Measurements from ENCODE around the gene COL6A2. TPM values are rescaled to one million over a fixed set of nuclear protein-coding genes. Genes with fewer than 3 reads are reported as not detected.

COL6A2 gene
- total RNA-seq, 1 experiment from 2014 or later, result 87.0 TPM

- no peak overlapping the region for H3K4me3 ChIP-seq (replicated peaks in 1 of 2; ENCODE audit: low read depth in 1 of 2, low read length in 2 of 2)
- peaks cover 0 to 5% of the 10 kb centered on the region in 2 experiments; a peak in 1 of 4 replicates for H3K4me1 ChIP-seq (ENCODE audit: control insufficient read depth in 1 of 2, insufficient read depth in 2 of 2, low read length in 2 of 2)
- H3K9me3 ChIP-seq (ENCODE audit: control insufficient read depth in 1 of 2, insufficient read depth in 1 of 2, low read depth in 1 of 2, low read length in 2 of 2), result no peaks in the 10 kb centered on the region
- H3K4me2 ChIP-seq (ENCODE audit: low read length), result no peak overlapping the region
- no peaks in the 10 kb centered on the region for H4K20me1 ChIP-seq (ENCODE audit: insufficient read depth)
- H3K9ac ChIP-seq (ENCODE audit: low read length), result no peak overlapping the region
- H3K79me2 ChIP-seq (ENCODE audit: insufficient read depth, low read length), result no peaks in the 10 kb centered on the region
- ATAC-seq (no peak), DNase-seq (ENCODE audit: low read depth, low spot score) (no peak)
- ChIA-PET CTCF (no interaction called here), RAD21 (ENCODE audit: low non-redundant PET in 1 of 2, low total read pairs in 2 of 2, uncharacterized antibody in 2 of 2, unreplicated experiment in 2 of 2) (no interaction called here), POLR2A (no interaction called here)
- H2AFZ ChIP-seq (ENCODE audit: low read depth, low read length, poor library complexity, severe bottlenecking), result no peak overlapping the region
- H3K27ac ChIP-seq (ENCODE audit: low read depth, low read length), result no peak overlapping the region
- H3K27me3 ChIP-seq (ENCODE audit: insufficient read depth, low read length), result no peaks in the 10 kb centered on the region
- no peaks in the 10 kb centered on the region for H3K9me2 ChIP-seq (ENCODE audit: insufficient read depth)
- no peaks in the 10 kb centered on the region for H3K36me3 ChIP-seq (ENCODE audit: control insufficient read depth in 1 of 2, insufficient read depth in 2 of 2, low read length in 2 of 2)
- no TSS peak for BruUV-seq (replicated peaks)
- intact Hi-C loops (cut with micrococcal nuclease), result no loop called here
- TF ChIP-seq POLR2A (IDR thresholded peaks at IDR 0.05; ENCODE audit: borderline replicate concordance, extremely low read depth, insufficient read depth, insufficient read length), result no peak
- TF ChIP-seq SIN3A (IDR thresholded peaks at IDR 0.05; ENCODE audit: low read depth), result no peak
- TF ChIP-seq RAD21 (IDR thresholded peaks at IDR 0.05; ENCODE audit: low read depth), result no peak
These were observed 14.7 kb upstream of the COL6A2 start for GRCh38 chr21:46082963-46083790.

GRCh38 chr21:46083791-46084561, 13.9 kb upstream of the COL6A2 start:
- Histone ChIP-seq H4K20me1 (ENCODE audit: insufficient read depth) (no peaks in the 10 kb centered on the region), H3K27me3 (ENCODE audit: insufficient read depth, low read length) (no peaks in the 10 kb centered on the region), H3K9ac (ENCODE audit: low read length) (no peak overlapping the region), H3K27ac (ENCODE audit: low read depth, low read length) (no peak overlapping the region), H3K4me2 (ENCODE audit: low read length) (no peak overlapping the region), H2AFZ (ENCODE audit: low read depth, low read length, poor library complexity, severe bottlenecking) (no peak overlapping the region), H3K9me2 (ENCODE audit: insufficient read depth) (no peaks in the 10 kb centered on the region), H3K36me3 (ENCODE audit: control insufficient read depth in 1 of 2, insufficient read depth in 2 of 2, low read length in 2 of 2) (no peaks in the 10 kb centered on the region), H3K4me1 (ENCODE audit: control insufficient read depth in 1 of 2, insufficient read depth in 2 of 2, low read length in 2 of 2) (peaks cover 0 to 5% of the 10 kb centered on the region in 2 experiments; a peak in 1 of 4 replicates), H3K4me3 (replicated peaks in 1 of 2; ENCODE audit: low read depth in 1 of 2, low read length in 2 of 2) (no peak overlapping the region), H3K79me2 (ENCODE audit: insufficient read depth, low read length) (no peaks in the 10 kb centered on the region), H3K9me3 (ENCODE audit: control insufficient read depth in 1 of 2, insufficient read depth in 1 of 2, low read depth in 1 of 2, low read length in 2 of 2) (no peaks in the 10 kb centered on the region)
- intact Hi-C loops (cut with micrococcal nuclease), result no loop called here
- DNase-seq (ENCODE audit: low read depth, low spot score), result no peak
- ATAC-seq, result no peak
- ChIA-PET RAD21 (ENCODE audit: low non-redundant PET in 1 of 2, low total read pairs in 2 of 2, uncharacterized antibody in 2 of 2, unreplicated experiment in 2 of 2) (no interaction called here), CTCF (no interaction called here), POLR2A (no interaction called here)
- no TSS peak for BruUV-seq (replicated peaks)
- TF ChIP-seq TCF7L2 (IDR thresholded peaks at IDR 0.05; ENCODE audit: borderline replicate concordance, extremely low read depth, insufficient read depth, insufficient read length) (no peak), JUND (IDR thresholded peaks at IDR 0.05) (no peak), ZNF274 (IDR thresholded peaks at IDR 0.05; ENCODE audit: low read depth, low read length) (no peak), EGR1 (IDR thresholded peaks at IDR 0.05; ENCODE audit: low read depth) (no peak), YY1 (IDR thresholded peaks at IDR 0.05; ENCODE audit: extremely low read depth, insufficient replicate concordance, low read depth, low read length) (no peak), CEBPB (IDR thresholded peaks at IDR 0.05; ENCODE audit: low read depth) (no peak), ZBTB33 (IDR thresholded peaks at IDR 0.05; ENCODE audit: extremely low read depth, insufficient replicate concordance, low read length) (no peak), RAD21 (IDR thresholded peaks at IDR 0.05; ENCODE audit: low read depth) (no peak), POLR2A (IDR thresholded peaks at IDR 0.05; ENCODE audit: borderline replicate concordance, extremely low read depth, insufficient read depth, insufficient read length) (no peak), CBX3 (IDR thresholded peaks at IDR 0.05; ENCODE audit: low read depth) (no peak), EZH2 (IDR thresholded peaks at IDR 0.05) (no peak), POLR2AphosphoS5 (IDR thresholded peaks at IDR 0.05; ENCODE audit: low read depth, low read length) (no peak), EZH2phosphoT487 (IDR thresholded peaks at IDR 0.05; ENCODE audit: borderline replicate concordance) (no peak), SP1 (IDR thresholded peaks at IDR 0.05; ENCODE audit: low read depth) (no peak), SIN3A (IDR thresholded peaks at IDR 0.05; ENCODE audit: low read depth) (no peak), SRF (IDR thresholded peaks at IDR 0.05; ENCODE audit: low read depth) (no peak), ELF1 (IDR thresholded peaks at IDR 0.05; ENCODE audit: borderline replicate concordance, low read depth) (no peak)

Measured in HCT116 (cell line).